Mesenchymal stem cell (in vitro differentiated cells and primary cell): ENCODE data around the gene METTL17.

Source experiments
- DNase-seq: peaks from one replicate; pipeline ENCODE4 v3.0.0-alpha.2; 2013
- H2AFZ ChIP-seq: one replicate; pipeline ENCODE4 v1.6.1; 2013; ENCODE audit warnings: low read depth, mild to moderate bottlenecking, control low read depth, inconsistent platforms, low read length, moderate library complexity
- H2AK5ac ChIP-seq: 2 replicates; pipeline ENCODE4 v1.6.1; 2013; ENCODE audit warnings: low read length, moderate library complexity, mild to moderate bottlenecking, inconsistent platforms; ENCODE audit not compliant: severe bottlenecking
- H2BK120ac ChIP-seq: one replicate; pipeline ENCODE4 v1.6.1; 2013; ENCODE audit warnings: low read depth, mild to moderate bottlenecking, inconsistent platforms, low read length, moderate library complexity
- H2BK12ac ChIP-seq, 2 experiments: one replicate each; pipeline ENCODE4 v1.6.1; 2013; ENCODE audit warnings: inconsistent platforms in 2 of 2, low read length in 2 of 2, mild to moderate bottlenecking in 2 of 2, moderate library complexity in 2 of 2, control low read depth in 1 of 2
- H2BK15ac ChIP-seq: one replicate; pipeline ENCODE4 v1.6.1; 2013; ENCODE audit warnings: mild to moderate bottlenecking, low read depth, inconsistent platforms; ENCODE audit not compliant: poor library complexity, severe bottlenecking
- H2BK5ac ChIP-seq: 2 replicates; pipeline ENCODE4 v1.6.1; 2013; ENCODE audit warnings: low read depth, mild to moderate bottlenecking, low read length, control low read depth, inconsistent platforms; ENCODE audit not compliant: poor library complexity, severe bottlenecking
- H3K14ac ChIP-seq, 2 experiments: one replicate each; pipeline ENCODE4 v1.6.1; 2013; ENCODE audit warnings: inconsistent platforms in 2 of 2, low read length in 2 of 2, control low read depth in 1 of 2, mild to moderate bottlenecking in 1 of 2, moderate library complexity in 1 of 2
- H3K18ac ChIP-seq, 2 experiments: one replicate each; pipeline ENCODE4 v1.6.1; 2013; ENCODE audit warnings: inconsistent platforms in 2 of 2, low read length in 2 of 2, control low read depth in 1 of 2, low read depth in 1 of 2, mild to moderate bottlenecking in 1 of 2
- H3K23ac ChIP-seq, 2 experiments: one replicate each; pipeline ENCODE4 v1.6.1; 2013; ENCODE audit warnings: inconsistent platforms in 2 of 2, low read length in 2 of 2, mild to moderate bottlenecking in 2 of 2, moderate library complexity in 2 of 2, control low read depth in 1 of 2
- H3K27ac ChIP-seq: 2 replicates; pipeline ENCODE4 v1.5.1; 2013; ENCODE audit warnings: mild to moderate bottlenecking, moderate library complexity, low read length, control low read depth, inconsistent platforms; ENCODE audit not compliant: poor library complexity, severe bottlenecking
- H3K27me3 ChIP-seq, 2 experiments: 2 replicates each; pipeline versions ENCODE4 v1.6.1 to v1.7.0; 2013; ENCODE audit warnings: low read length in 2 of 2, mild to moderate bottlenecking in 2 of 2, moderate library complexity in 2 of 2, control low read depth in 1 of 2, inconsistent platforms in 1 of 2; ENCODE audit not compliant: control insufficient read depth in 1 of 2, insufficient read depth in 1 of 2
- H3K36me3 ChIP-seq, 2 experiments: 2 replicates each; pipeline versions ENCODE4 v1.6.1 to v1.7.0; 2013; ENCODE audit warnings: low read length in 2 of 2, control low read depth in 1 of 2, inconsistent platforms in 1 of 2, low read depth in 1 of 2, mild to moderate bottlenecking in 1 of 2; ENCODE audit not compliant: insufficient read depth in 2 of 2, control insufficient read depth in 1 of 2
- H3K4ac ChIP-seq, 2 experiments: one replicate each; pipeline ENCODE4 v1.6.1; 2013; ENCODE audit warnings: inconsistent platforms in 2 of 2, low read length in 2 of 2, mild to moderate bottlenecking in 2 of 2, moderate library complexity in 2 of 2, control low read depth in 1 of 2, low read depth in 1 of 2
- H3K4me1 ChIP-seq: 2 replicates; pipeline ENCODE4 v1.6.1; 2013; ENCODE audit warnings: low read depth, low read length, control low read depth; ENCODE audit not compliant: control insufficient read depth, insufficient read depth
- H3K4me2 ChIP-seq: 2 replicates; pipeline ENCODE4 v1.6.1; 2013; ENCODE audit warnings: low read length, mild to moderate bottlenecking, inconsistent platforms; ENCODE audit not compliant: poor library complexity, severe bottlenecking
- H3K4me3 ChIP-seq, 2 experiments: 2 replicates each; pipeline versions ENCODE4 v1.5.1 to v1.7.0; 2013; ENCODE audit warnings: low read length in 2 of 2, mild to moderate bottlenecking in 2 of 2, control low read depth in 1 of 2, low read depth in 1 of 2; ENCODE audit not compliant: insufficient read depth in 1 of 2
- H3K79me1 ChIP-seq: replicated peaks from 2 replicates; pipeline ENCODE4 v1.6.1; 2013; ENCODE audit warnings: mild to moderate bottlenecking, control low read depth, low read length, inconsistent platforms; ENCODE audit not compliant: poor library complexity, severe bottlenecking
- H3K9ac ChIP-seq: 2 replicates; pipeline ENCODE4 v1.7.0; 2013; ENCODE audit warnings: mild to moderate bottlenecking, low read length, moderate library complexity
- H3K9me3 ChIP-seq: 2 replicates; pipeline ENCODE4 v1.7.0; 2013; ENCODE audit warnings: mild to moderate bottlenecking, low read length; ENCODE audit not compliant: control insufficient read depth
- H4K8ac ChIP-seq: one replicate; pipeline ENCODE4 v1.6.1; 2013; ENCODE audit warnings: inconsistent platforms, mild to moderate bottlenecking, low read length, moderate library complexity
- H4K91ac ChIP-seq: one replicate; pipeline ENCODE4 v1.6.1; 2013; ENCODE audit warnings: mild to moderate bottlenecking, low read length, inconsistent platforms
- WGBS: methylation state at CpG from one replicate; pipeline ENCODE4 v1.1.7; 2013; ENCODE audit warnings: mixed read lengths; 5-methylcytosine and 5-hydroxymethylcytosine counted together

METTL17 gene

DNA sequence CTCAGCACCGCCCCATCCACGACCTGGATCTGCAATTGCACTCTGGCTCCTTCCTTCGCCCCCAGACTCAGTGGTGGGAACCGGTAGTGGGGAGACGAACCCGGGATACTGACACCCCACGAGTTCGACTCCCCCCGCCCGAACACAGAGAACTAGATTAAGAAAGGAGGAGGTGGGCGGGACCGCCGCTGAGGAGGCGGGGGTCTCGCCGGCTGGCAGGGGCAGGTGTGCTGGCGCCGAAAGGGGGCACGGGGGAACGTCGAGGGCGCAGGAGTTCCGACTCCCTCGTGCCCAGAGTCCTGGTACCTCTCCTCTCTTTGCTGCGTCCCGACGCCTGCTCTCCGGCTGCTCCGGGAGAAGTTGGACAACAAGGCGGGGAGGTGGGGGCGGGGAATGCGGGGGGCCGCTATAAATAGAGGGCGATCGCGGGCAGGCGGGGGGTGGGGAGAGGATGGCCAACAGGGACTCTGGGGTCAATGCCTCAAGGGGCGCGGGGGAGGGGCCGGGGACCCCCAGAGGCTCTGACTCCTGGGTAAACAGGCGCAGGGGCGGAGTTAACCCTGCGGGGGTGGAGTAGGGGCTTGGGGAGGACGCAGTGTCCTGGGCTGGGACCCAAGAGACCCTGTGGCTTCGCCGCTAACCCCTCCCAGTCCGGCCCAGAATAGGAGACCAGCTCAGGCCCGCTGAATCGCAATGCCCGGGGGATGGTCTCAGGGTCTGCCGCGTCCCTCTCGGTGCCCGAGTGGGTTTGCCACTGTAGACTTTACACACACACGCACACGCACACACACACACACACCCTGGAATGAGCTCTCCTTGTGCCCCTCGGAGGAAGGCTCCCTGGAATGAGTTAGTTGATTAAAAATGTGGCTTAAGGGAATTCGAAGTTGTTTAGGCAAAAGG, 35.8 kb downstream of the METTL17 start:
- Histone ChIP-seq H2BK120ac (no peak overlapping the region), H2BK15ac (peak overlapping the region; percentile 62), H3K79me1 (no peaks in the 10 kb centered on the region), H3K27ac (no peak overlapping the region), H3K4ac (peak overlapping the region in 1 of 2 experiments; percentile 30), H3K36me3 (peaks cover 0 to 2% of the 10 kb centered on the region in 2 experiments), H3K27me3 (peaks cover 57 to 61% of the 10 kb centered on the region in 2 experiments), H4K8ac (no peak overlapping the region), H3K4me3 (peak overlapping the region; percentile 62 to 73), H3K4me1 (peaks cover 15% of the 10 kb centered on the region), H4K91ac (no peak overlapping the region), H3K18ac (peak overlapping the region in 1 of 2 experiments; percentile 73), H2BK5ac (no peak overlapping the region), H2AK5ac (no peak overlapping the region), H3K23ac (peak overlapping the region in 1 of 2 experiments; percentile 97), H3K14ac (peak overlapping the region in 1 of 2 experiments; percentile 26), H2BK12ac (peak overlapping the region in 1 of 2 experiments; percentile 6), H3K4me2 (peak overlapping the region; percentile 94), H2AFZ (no peak overlapping the region), H3K9me3 (no peaks in the 10 kb centered on the region), H3K9ac (no peak overlapping the region)
- 8% methylated on average over 27 of the region's 58 CpGs for WGBS
- no peak for DNase-seq

DNA sequence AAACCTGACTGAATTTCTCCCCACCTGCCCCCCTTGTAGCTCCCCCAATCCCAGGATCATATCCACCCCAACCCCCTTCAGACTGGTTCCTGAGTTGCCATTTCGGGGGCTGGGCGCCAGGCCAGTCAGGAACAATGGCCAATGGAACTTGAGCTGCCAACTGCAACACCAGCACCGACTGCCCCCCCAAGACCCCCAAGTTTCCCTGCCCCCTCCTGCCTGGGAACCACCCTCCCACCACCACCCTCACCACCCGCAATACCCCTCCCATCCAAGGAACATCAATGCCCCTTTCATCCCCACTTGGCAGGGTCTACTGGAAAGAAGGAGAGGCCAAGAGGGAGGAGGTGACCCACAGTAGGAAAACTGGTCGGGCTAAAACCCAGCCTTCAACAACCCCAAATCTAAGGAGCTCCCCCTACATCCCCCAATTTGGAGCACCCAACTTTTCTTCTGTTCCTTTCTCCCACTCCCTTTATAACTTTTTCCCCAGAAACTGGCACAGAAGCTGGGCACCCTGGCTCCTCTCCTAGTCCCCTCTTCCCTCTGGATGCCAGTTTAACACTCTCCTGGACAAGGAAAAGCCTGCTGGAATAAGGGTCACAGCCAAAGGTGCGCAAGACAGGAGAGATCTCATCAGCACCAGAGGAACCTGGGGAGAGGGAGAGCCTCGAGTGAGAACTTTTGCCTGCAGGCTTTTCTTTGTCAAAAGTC, 36.7 kb downstream of the METTL17 start:
- H3K23ac ChIP-seq: no peak overlapping the region
- no peak overlapping the region for H2AK5ac ChIP-seq
- no peak overlapping the region for H3K4me3 ChIP-seq
- no peak for DNase-seq
- H2BK12ac ChIP-seq: no peak overlapping the region
- H2BK5ac ChIP-seq: no peak overlapping the region
- H4K8ac ChIP-seq: no peak overlapping the region
- H2AFZ ChIP-seq: no peak overlapping the region
- H3K9ac ChIP-seq: no peak overlapping the region
- H3K14ac ChIP-seq: no peak overlapping the region
- no peak overlapping the region for H3K27ac ChIP-seq
- H3K4ac ChIP-seq: no peak overlapping the region
- 74% methylated on average over 7 of the region's 7 CpGs for whole genome bisulfite sequencing
- H3K4me2 ChIP-seq: no peak overlapping the region
- H3K18ac ChIP-seq: no peak overlapping the region
- peaks cover 0 to 2% of the 10 kb centered on the region in 2 experiments for H3K36me3 ChIP-seq
- no peak overlapping the region for H4K91ac ChIP-seq
- H3K4me1 ChIP-seq: peaks cover 15% of the 10 kb centered on the region
- H3K9me3 ChIP-seq: no peaks in the 10 kb centered on the region
- peaks cover 55 to 59% of the 10 kb centered on the region in 2 experiments for H3K27me3 ChIP-seq
- H2BK120ac ChIP-seq: no peak overlapping the region
- no peaks in the 10 kb centered on the region for H3K79me1 ChIP-seq
- H2BK15ac ChIP-seq: no peak overlapping the region

DNA sequence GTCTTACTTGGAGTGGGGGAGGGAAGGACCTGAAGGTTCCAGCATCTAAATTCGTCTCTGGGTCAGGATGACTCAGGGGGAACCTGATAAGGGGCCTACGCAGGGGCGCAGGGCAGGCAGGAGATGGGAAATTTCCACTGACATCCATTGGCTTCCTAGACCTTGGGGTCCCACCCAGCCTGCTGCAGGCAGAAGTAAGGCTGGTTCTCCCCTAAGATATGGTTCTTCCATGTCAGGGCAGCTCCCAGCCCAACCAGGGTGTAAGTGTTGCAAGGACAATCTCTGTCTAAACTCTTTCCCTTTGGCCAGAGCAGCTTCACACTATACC, 37.2 kb downstream of the METTL17 start:
- Histone ChIP-seq H3K23ac (no peak overlapping the region), H3K18ac (no peak overlapping the region), H4K8ac (no peak overlapping the region), H3K27me3 (peaks cover 55 to 59% of the 10 kb centered on the region in 2 experiments), H2AFZ (no peak overlapping the region), H3K9me3 (no peaks in the 10 kb centered on the region), H3K79me1 (no peaks in the 10 kb centered on the region), H3K27ac (no peak overlapping the region), H2BK120ac (no peak overlapping the region), H2AK5ac (no peak overlapping the region), H3K4ac (no peak overlapping the region), H3K4me1 (peaks cover 15% of the 10 kb centered on the region), H2BK5ac (no peak overlapping the region), H4K91ac (no peak overlapping the region), H2BK15ac (no peak overlapping the region), H3K9ac (no peak overlapping the region), H3K36me3 (peaks cover 0 to 2% of the 10 kb centered on the region in 2 experiments), H3K14ac (no peak overlapping the region), H3K4me3 (no peak overlapping the region), H3K4me2 (no peak overlapping the region), H2BK12ac (no peak overlapping the region)
- 41% methylated on average over 3 of the region's 3 CpGs for WGBS
- DNase-seq: no peak

DNA sequence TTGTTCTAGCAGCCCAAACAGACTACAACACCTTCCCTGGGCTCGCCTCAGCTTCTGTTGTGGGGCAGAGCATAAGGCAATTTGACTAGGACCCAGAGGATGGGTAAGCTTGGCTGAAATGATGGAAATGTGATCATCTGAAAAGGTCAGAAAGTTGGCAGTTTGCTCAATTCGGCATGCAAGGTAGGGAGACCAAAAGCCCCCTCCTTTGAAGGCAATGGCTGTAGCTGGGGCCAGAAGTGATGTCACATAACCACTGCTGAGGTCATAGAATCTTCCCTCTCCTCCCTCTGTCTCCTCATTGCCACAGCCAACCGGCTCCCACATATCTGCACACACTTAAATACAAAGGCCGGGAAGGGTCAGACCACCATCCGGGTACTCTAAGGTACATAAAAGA, 40.1 kb downstream of the METTL17 start, which contains the start of gene TPPP2:
TPPP2 (plus strand) TSS at position 301 of the 400 bp plus-strand sequence. CDS start 365 bp downstream, outside the sequence.
- Histone ChIP-seq H3K36me3 (no peaks in the 10 kb centered on the region), H3K23ac (no peak within 1 kb of the TSS), H2AK5ac (no peak within 1 kb of the TSS), H3K4me1 (peaks cover 11% of the 10 kb centered on the region), H2BK120ac (no peak within 1 kb of the TSS), H3K27me3 (peaks cover 44 to 60% of the 10 kb centered on the region in 2 experiments), H3K4me3 (no peak within 1 kb of the TSS), H2AFZ (no peak within 1 kb of the TSS), H3K79me1 (no peaks in the 10 kb centered on the region), H2BK12ac (no peak within 1 kb of the TSS), H3K4ac (no peak within 1 kb of the TSS), H4K91ac (no peak within 1 kb of the TSS), H2BK15ac (no peak within 1 kb of the TSS), H3K4me2 (no peak within 1 kb of the TSS), H3K18ac (no peak within 1 kb of the TSS), H3K9me3 (no peaks in the 10 kb centered on the region), H3K14ac (no peak within 1 kb of the TSS), H3K27ac (no peak within 1 kb of the TSS), H3K9ac (no peak within 1 kb of the TSS), H4K8ac (no peak within 1 kb of the TSS), H2BK5ac (no peak within 1 kb of the TSS)
- no peak for DNase-seq
- 77% methylated on average over 2 of the region's 5 CpGs for WGBS
